SJCRH30 (cell line): Measurements from ENCODE around the gene ZNF879. TPM values are rescaled to one million over a fixed set of nuclear protein-coding genes. Genes with fewer than 3 reads are reported as not detected.

Experiments used
- DNase-seq, 2 experiments: peaks; one replicate each; pipeline ENCODE4 v3.0.0-alpha.2; 2015 to 2020
- H3K27ac ChIP-seq: fragments of 250-450 bp; sonication (Bioruptor Pico); 2 replicates; pipeline ENCODE4 v1.5.1; 2020; ENCODE audit warnings: mild to moderate bottlenecking, moderate library complexity
- H3K27me3 ChIP-seq: fragments of 250-450 bp; sonication (Bioruptor Pico); 2 replicates; pipeline ENCODE4 v1.5.1; 2020; ENCODE audit warnings: mild to moderate bottlenecking, moderate library complexity
- H3K36me3 ChIP-seq: fragments of 250-450 bp; sonication (Bioruptor Pico); 2 replicates; pipeline ENCODE4 v1.5.1; 2020; ENCODE audit warnings: mild to moderate bottlenecking, moderate library complexity
- H3K4me1 ChIP-seq: fragments of 250-450 bp; sonication (Bioruptor Pico); 2 replicates; pipeline ENCODE4 v1.5.1; 2020; ENCODE audit warnings: mild to moderate bottlenecking, moderate library complexity
- H3K4me3 ChIP-seq: fragments of 250-450 bp; sonication (Bioruptor Pico); 2 replicates; pipeline ENCODE4 v1.5.1; 2020; ENCODE audit warnings: mild to moderate bottlenecking, moderate library complexity
- H3K9me3 ChIP-seq: fragments of 250-450 bp; sonication (Bioruptor Pico); replicated peaks from 2 replicates; pipeline ENCODE4 v1.5.1; 2020; ENCODE audit warnings: mild to moderate bottlenecking, moderate library complexity
- total RNA-seq: library from RNA; depleted of rRNA; stranded (reverse); fragments of >200 nt; shearing (Covaris generic); gene quantifications from 2 replicates; pipeline ENCODE4 v1.2.3, GENCODE V29; 2014; rRNA removed

ZNF879 gene
- 3.9 and 5.5 TPM in 2 replicates for total RNA-seq

DNA sequence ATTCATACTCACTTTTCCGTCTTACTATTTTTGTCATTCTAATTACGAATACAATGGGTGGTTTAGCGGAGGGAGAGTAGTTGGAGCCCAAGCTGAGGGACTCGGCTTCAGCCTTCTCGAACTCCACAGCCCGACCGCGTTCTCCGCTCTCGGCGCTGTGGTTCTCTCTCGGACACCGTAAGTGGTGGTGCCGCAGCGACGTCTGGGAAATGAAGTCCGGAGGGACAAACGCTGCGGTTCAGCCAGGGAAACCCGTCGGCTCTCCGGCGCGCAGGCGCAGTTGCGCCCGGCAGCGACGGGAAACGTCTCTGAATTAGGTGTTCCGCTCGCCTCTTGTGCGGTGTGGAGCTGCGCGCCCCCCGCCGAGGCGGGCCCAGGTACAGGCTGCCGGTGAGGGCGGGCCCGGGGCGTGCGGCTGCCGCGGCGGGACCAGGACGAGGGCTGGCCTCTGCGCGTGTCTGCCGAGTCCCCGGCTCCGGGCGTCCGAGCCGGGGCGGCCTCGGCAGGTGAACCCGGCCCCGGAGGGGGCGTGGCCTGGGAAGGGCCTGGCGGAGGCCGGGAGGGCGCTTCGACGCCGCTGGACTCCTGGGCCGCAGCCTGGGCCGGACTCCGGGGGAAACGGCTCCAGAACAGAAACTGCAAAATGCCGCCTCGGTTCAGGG lies at the start of gene ZNF879:
Gene ZNF879 (plus strand): TSS at position 277 of the 662 bp plus-strand sequence. CDS start 1,201 bp downstream, outside the sequence.
- no peaks in the 10 kb centered on the region for H3K4me1 ChIP-seq
- peak within 1 kb of the TSS; percentile 76 for H3K4me3 ChIP-seq
- no peak within 1 kb of the TSS; the same call in 1 of the 2 replicates for H3K27ac ChIP-seq
- H3K36me3 ChIP-seq, result no peaks in the 10 kb centered on the region
- peak; percentile 93 to 95 for DNase-seq
- H3K9me3 ChIP-seq, result peaks cover 4% of the 10 kb centered on the region; the same call in 1 of the 2 replicates
- H3K27me3 ChIP-seq, result no peaks in the 10 kb centered on the region

DNA sequence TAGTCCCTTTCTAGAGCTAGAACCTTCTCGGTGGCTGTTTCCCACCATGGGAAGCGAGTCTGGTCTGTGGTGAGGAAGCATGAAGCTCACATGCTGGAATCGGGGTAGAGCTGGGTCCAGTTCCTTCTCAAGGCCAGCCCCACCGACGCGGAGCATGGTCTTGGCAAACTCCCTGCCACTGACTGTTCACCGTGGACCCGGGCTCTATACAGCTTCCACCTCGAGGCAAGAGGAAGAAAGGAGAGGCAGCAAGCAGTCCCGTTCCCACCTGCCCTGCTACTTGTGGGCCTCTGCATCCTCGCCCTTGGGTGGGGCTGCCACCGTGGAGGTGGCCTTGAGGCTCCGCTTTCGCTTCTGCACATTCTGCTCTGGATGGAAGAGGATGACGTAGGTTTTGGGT lies 42.2 kb upstream of the ZNF879 start:
- Histone ChIP-seq H3K27ac (no peak overlapping the region), H3K4me1 (no peaks in the 10 kb centered on the region), H3K9me3 (no peaks in the 10 kb centered on the region), H3K4me3 (no peak overlapping the region), H3K27me3 (no peaks in the 10 kb centered on the region), H3K36me3 (no peaks in the 10 kb centered on the region)
- no peak for DNase-seq

DNA sequence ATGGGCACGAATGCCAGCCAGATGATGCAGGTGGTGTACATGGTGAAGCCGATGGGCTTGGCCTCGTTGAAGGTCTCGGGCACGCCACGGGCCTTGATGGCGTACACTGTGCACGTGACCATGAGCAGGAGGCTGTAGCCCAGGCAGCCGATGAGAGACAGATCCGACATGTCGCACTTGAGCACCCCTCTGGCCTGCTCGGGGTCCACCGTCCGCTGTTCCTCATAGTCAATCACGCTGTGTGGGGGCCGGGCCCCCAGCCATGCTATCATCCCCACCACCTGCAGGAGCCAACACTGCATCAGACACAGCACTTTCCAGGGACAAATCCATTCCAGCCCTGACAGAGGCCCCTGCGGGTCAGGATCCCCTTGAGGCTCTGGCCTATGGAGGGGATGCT lies 40.7 kb upstream of the ZNF879 start:
- no peak for DNase-seq
- no peak overlapping the region for H3K4me3 ChIP-seq
- H3K36me3 ChIP-seq, result no peaks in the 10 kb centered on the region
- H3K4me1 ChIP-seq, result no peaks in the 10 kb centered on the region
- H3K27me3 ChIP-seq, result no peaks in the 10 kb centered on the region
- H3K27ac ChIP-seq, result no peak overlapping the region
- H3K9me3 ChIP-seq, result no peaks in the 10 kb centered on the region

GRCh38 chr5:178983728-178984127 lies 39.9 kb upstream of the ZNF879 start:
- Histone ChIP-seq H3K4me3 (no peak overlapping the region), H3K36me3 (no peaks in the 10 kb centered on the region), H3K27me3 (no peaks in the 10 kb centered on the region), H3K27ac (no peak overlapping the region), H3K4me1 (no peaks in the 10 kb centered on the region), H3K9me3 (no peaks in the 10 kb centered on the region)
- DNase-seq, result no peak

GRCh38 chr5:178984145-178985072 lies 39.2 kb upstream of the ZNF879 start:
- Histone ChIP-seq H3K4me3 (no peak overlapping the region), H3K27me3 (no peaks in the 10 kb centered on the region), H3K36me3 (no peaks in the 10 kb centered on the region), H3K27ac (no peak overlapping the region), H3K4me1 (no peaks in the 10 kb centered on the region), H3K9me3 (no peaks in the 10 kb centered on the region)
- no peak for DNase-seq

GRCh38 chr5:178986326-178986960 lies 37.2 kb upstream of the ZNF879 start:
- no peak overlapping the region for H3K27ac ChIP-seq
- no peaks in the 10 kb centered on the region for H3K27me3 ChIP-seq
- H3K36me3 ChIP-seq, result no peaks in the 10 kb centered on the region
- no peaks in the 10 kb centered on the region for H3K9me3 ChIP-seq
- no peak for DNase-seq
- no peaks in the 10 kb centered on the region for H3K4me1 ChIP-seq
- no peak overlapping the region for H3K4me3 ChIP-seq

GRCh38 chr5:178988436-178989220 lies 35.0 kb upstream of the ZNF879 start:
- Histone ChIP-seq H3K27ac (no peak overlapping the region), H3K36me3 (no peaks in the 10 kb centered on the region), H3K4me1 (no peaks in the 10 kb centered on the region), H3K27me3 (no peaks in the 10 kb centered on the region), H3K4me3 (no peak overlapping the region), H3K9me3 (no peaks in the 10 kb centered on the region)
- DNase-seq, result no peak

- Histone ChIP-seq H3K4me3 (no peak overlapping the region), H3K4me1 (no peaks in the 10 kb centered on the region), H3K36me3 (no peaks in the 10 kb centered on the region), H3K27ac (no peak overlapping the region), H3K27me3 (no peaks in the 10 kb centered on the region), H3K9me3 (no peaks in the 10 kb centered on the region)
- DNase-seq, result no peak
Observed at GRCh38 chr5:178989311-178989710, 34.3 kb upstream of the ZNF879 start.

- DNase-seq, result no peak
- no peaks in the 10 kb centered on the region for H3K9me3 ChIP-seq
- no peak overlapping the region for H3K27ac ChIP-seq
- H3K27me3 ChIP-seq, result no peaks in the 10 kb centered on the region
- no peaks in the 10 kb centered on the region for H3K4me1 ChIP-seq
- H3K36me3 ChIP-seq, result no peaks in the 10 kb centered on the region
- no peak overlapping the region for H3K4me3 ChIP-seq
Observed at GRCh38 chr5:178990491-178990890, 33.1 kb upstream of the ZNF879 start.

DNA sequence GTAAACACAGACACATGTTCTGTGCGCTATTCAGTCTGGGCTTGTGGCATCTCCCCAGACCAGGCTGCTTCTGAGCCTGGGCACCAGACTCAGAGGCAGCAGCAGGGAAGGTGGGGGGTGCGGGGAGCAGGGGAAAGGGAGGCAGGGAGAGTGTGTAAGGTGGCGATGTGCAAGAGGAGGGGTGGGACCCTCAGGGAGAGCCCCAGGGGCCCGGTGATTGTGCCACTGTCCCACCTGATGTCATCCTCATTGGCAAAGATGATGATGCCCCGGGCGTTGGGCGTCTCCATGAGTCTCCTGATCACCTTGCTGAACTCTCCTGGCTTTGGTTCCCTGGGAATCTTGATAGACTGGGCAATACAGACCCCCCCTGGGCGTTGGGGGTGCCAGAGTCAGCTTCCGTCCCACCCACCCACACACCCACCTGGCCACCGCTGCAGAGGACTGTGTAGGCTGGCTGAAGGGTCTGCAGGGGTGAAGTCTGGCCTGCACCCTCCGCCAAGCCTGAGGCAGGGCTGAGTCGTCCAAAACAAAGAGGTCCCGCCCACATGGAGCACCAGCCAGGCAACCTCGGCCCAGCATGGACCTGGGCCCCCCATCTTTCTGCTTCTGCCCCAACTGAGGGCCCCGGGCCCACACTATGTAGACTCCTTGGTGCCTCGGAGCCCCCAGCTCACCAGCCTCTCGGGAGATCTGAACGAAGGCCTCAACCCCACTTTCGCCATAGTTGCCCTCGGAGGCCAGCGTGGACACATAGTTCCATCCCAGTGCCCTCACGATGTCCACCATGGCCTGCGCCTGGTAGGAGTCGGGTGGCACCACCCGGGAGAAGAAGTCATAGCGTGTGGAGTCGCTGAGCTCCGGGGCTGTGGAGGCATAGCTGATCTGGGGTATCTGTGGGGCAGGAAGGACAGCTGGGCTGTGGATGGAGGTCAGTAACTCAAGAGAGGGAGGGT lies 32.1 kb upstream of the ZNF879 start:
- Histone ChIP-seq H3K4me3 (no peak overlapping the region), H3K9me3 (no peaks in the 10 kb centered on the region), H3K4me1 (no peaks in the 10 kb centered on the region), H3K27me3 (no peaks in the 10 kb centered on the region), H3K27ac (no peak overlapping the region), H3K36me3 (no peaks in the 10 kb centered on the region)
- DNase-seq, result no peak

GRCh38 chr5:178992291-178992895 lies 31.2 kb upstream of the ZNF879 start:
- no peak for DNase-seq

GRCh38 chr5:178993236-178993765 lies 30.3 kb upstream of the ZNF879 start:
- Histone ChIP-seq H3K36me3 (no peaks in the 10 kb centered on the region), H3K27ac (no peak overlapping the region), H3K27me3 (no peaks in the 10 kb centered on the region), H3K4me3 (no peak overlapping the region), H3K9me3 (no peaks in the 10 kb centered on the region), H3K4me1 (no peaks in the 10 kb centered on the region)
- DNase-seq, result no peak

More at GRCh38 chr5:178992291-178992895, 31.2 kb upstream of the ZNF879 start:
- H3K9me3 ChIP-seq, result no peaks in the 10 kb centered on the region
- H3K27me3 ChIP-seq, result no peaks in the 10 kb centered on the region
- no peak overlapping the region for H3K4me3 ChIP-seq
- H3K4me1 ChIP-seq, result no peaks in the 10 kb centered on the region
- no peaks in the 10 kb centered on the region for H3K36me3 ChIP-seq
- H3K27ac ChIP-seq, result no peak overlapping the region

GRCh38 chr5:178993955-178994579 lies 29.5 kb upstream of the ZNF879 start:
- Histone ChIP-seq H3K4me3 (no peak overlapping the region), H3K27me3 (no peaks in the 10 kb centered on the region), H3K9me3 (no peaks in the 10 kb centered on the region), H3K27ac (no peak overlapping the region), H3K4me1 (no peaks in the 10 kb centered on the region), H3K36me3 (no peaks in the 10 kb centered on the region)
- no peak for DNase-seq
